ENCODE measurements around the gene CAPZB. TPM values are rescaled to one million over a fixed set of nuclear protein-coding genes. Genes with fewer than 3 reads are reported as not detected.

CAPZB gene
- polyA plus RNA-seq, 3 donors: 290 to 504 (median 407) TPM

DNA sequence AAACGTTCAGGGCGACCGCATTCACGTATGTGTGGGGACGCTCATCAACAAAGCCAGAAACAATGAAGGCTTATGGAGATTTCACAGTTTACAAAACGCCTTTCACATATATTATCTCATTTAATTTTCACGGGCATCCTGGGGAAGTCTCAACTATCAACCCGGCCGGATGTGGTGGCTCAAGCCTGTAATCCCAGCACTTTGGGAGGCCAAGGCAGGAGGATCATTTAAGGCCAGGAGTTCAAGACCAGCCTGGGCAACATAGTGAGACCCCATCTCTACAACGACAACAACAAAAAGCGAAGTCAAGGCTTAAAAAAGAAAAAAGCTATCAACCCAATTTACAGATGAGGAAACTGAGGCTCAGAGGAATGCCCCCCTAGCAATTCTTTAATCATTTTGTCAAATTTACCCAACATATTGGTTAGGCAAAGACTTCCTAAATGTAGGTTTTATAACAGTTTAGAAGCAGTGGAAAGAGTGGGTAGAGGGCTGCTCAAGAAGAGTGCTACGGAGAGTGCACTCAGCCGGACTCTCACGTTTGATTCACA, 144.9 kb downstream of the CAPZB start:
- Mint-ChIP-seq H3K27me3 (ENCODE audit: low read depth in 3 of 3) (no peaks in the 10 kb centered on the region), H3K4me3 (no peak overlapping the region)

DNA sequence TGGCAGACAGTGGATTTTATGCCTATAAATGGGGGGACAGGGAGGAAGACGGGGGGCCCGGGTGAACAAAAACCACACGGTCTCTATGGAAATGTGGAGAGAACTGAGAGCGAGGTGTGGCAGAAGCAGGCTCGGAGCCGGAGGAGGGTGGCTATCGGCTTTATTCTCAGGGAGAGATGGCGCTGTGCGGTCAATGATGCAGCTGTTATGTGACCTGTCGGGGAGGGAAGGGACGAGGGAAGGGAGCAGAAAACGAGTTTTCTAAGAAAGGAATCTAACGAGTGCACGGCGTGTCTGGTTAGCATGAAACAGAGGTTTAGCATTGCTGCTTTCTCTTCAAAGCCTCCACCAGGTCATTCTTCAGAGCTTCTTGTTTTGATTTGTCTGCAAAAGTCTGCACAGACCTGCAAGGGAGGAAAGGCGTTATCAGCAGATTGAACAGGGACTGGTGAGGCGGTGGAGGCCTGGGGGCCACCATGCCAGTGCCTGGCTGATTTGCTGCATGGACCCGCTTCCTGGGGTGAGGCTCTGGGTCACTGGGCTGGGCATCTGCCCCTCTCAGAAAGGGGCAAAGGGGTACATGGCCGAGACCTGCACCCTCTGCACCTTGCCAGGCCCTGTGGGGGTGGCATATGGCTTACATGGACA, 146.0 kb downstream of the CAPZB start:
- Histone ChIP-seq H3K9me3 (replicated peaks in 1 of 2; ENCODE audit: control insufficient read depth in 1 of 2, insufficient read depth in 1 of 2, low read length in 2 of 2) (no peaks in the 10 kb centered on the region), H3K27me3 (ENCODE audit: control insufficient read depth in 2 of 2, insufficient read depth in 2 of 2, low read length in 2 of 2) (no peaks in the 10 kb centered on the region), H3K36me3 (replicated peaks in 1 of 2; ENCODE audit: control insufficient read depth in 1 of 2, insufficient read depth in 2 of 2, low read length in 2 of 2) (peaks cover 46 to 68% of the 10 kb centered on the region in 2 donors), H4K20me1 (ENCODE audit: insufficient read depth, low read length) (peaks cover 58% of the 10 kb centered on the region), H3K9ac (ENCODE audit: insufficient read depth, low read length, poor library complexity, severe bottlenecking) (no peak overlapping the region), H3K4me2 (replicated peaks; ENCODE audit: extremely low read depth, low read length, poor library complexity, severe bottlenecking) (no peak overlapping the region), H3K27ac (ENCODE audit: low read depth in 1 of 2, low read length in 2 of 2) (no peak overlapping the region), H2AFZ (ENCODE audit: insufficient read depth, low read depth, low read length, poor library complexity, severe bottlenecking) (no peak overlapping the region), H3K4me1 (ENCODE audit: control insufficient read depth in 1 of 2, insufficient read depth in 2 of 2, low read length in 2 of 2) (no peaks in the 10 kb centered on the region), H3K79me2 (ENCODE audit: insufficient read depth, low read length) (no peaks in the 10 kb centered on the region), H3K4me3 (replicated peaks in 1 of 3; ENCODE audit: low read depth in 2 of 3, low read length in 3 of 3) (no peak overlapping the region)
- Mint-ChIP-seq H3K36me3 (peaks cover 58 to 77% of the 10 kb centered on the region in 2 donors), H3K27ac (no peak overlapping the region), H3K27me3 (ENCODE audit: low read depth in 3 of 3) (no peaks in the 10 kb centered on the region), H3K9me3 (peaks cover 0 to 3% (median 0%) of the 10 kb centered on the region in 7 donors), H3K4me1 (no peaks in the 10 kb centered on the region), H3K4me3 (no peak overlapping the region)
- DNase-seq: no peak
- intact Hi-C loops (cut with micrococcal nuclease): no loop called here
- TF ChIP-seq, protein P1, sequence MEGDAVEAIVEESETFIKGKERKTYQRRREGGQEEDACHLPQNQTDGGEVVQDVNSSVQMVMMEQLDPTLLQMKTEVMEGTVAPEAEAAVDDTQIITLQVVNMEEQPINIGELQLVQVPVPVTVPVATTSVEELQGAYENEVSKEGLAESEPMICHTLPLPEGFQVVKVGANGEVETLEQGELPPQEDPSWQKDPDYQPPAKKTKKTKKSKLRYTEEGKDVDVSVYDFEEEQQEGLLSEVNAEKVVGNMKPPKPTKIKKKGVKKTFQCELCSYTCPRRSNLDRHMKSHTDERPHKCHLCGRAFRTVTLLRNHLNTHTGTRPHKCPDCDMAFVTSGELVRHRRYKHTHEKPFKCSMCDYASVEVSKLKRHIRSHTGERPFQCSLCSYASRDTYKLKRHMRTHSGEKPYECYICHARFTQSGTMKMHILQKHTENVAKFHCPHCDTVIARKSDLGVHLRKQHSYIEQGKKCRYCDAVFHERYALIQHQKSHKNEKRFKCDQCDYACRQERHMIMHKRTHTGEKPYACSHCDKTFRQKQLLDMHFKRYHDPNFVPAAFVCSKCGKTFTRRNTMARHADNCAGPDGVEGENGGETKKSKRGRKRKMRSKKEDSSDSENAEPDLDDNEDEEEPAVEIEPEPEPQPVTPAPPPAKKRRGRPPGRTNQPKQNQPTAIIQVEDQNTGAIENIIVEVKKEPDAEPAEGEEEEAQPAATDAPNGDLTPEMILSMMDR (IDR thresholded peaks at IDR 0.05): no peak
- WGBS (ENCODE audit: insufficient coverage): 98% methylated on average over 18 of the region's 19 CpGs

More for the DNA sequence above, 144.9 kb downstream of the CAPZB start:
- Histone ChIP-seq H3K27me3 (ENCODE audit: control insufficient read depth in 2 of 2, insufficient read depth in 2 of 2, low read length in 2 of 2) (no peaks in the 10 kb centered on the region), H3K4me2 (replicated peaks; ENCODE audit: extremely low read depth, low read length, poor library complexity, severe bottlenecking) (no peak overlapping the region), H3K36me3 (replicated peaks in 1 of 2; ENCODE audit: control insufficient read depth in 1 of 2, insufficient read depth in 2 of 2, low read length in 2 of 2) (peaks cover 57 to 80% of the 10 kb centered on the region in 2 donors), H3K9ac (ENCODE audit: insufficient read depth, low read length, poor library complexity, severe bottlenecking) (no peak overlapping the region), H3K27ac (ENCODE audit: low read depth in 1 of 2, low read length in 2 of 2) (no peak overlapping the region), H3K4me3 (replicated peaks in 1 of 3; ENCODE audit: low read depth in 2 of 3, low read length in 3 of 3) (no peak overlapping the region), H3K4me1 (ENCODE audit: control insufficient read depth in 1 of 2, insufficient read depth in 2 of 2, low read length in 2 of 2) (peaks cover under 1 to 2% of the 10 kb centered on the region in 2 donors), H3K9me3 (replicated peaks in 1 of 2; ENCODE audit: control insufficient read depth in 1 of 2, insufficient read depth in 1 of 2, low read length in 2 of 2) (no peaks in the 10 kb centered on the region), H4K20me1 (ENCODE audit: insufficient read depth, low read length) (peaks cover 70% of the 10 kb centered on the region), H2AFZ (ENCODE audit: insufficient read depth, low read depth, low read length, poor library complexity, severe bottlenecking) (no peak overlapping the region), H3K79me2 (ENCODE audit: insufficient read depth, low read length) (no peaks in the 10 kb centered on the region)
- peaks cover 0 to 3% (median 0%) of the 10 kb centered on the region in 7 donors for H3K9me3 Mint-ChIP-seq
- 92% methylated on average over 7 of the region's 14 CpGs for WGBS (ENCODE audit: insufficient coverage)
- H3K4me1 Mint-ChIP-seq: no peaks in the 10 kb centered on the region
- peak overlapping the region in 2 of 7 donors; percentile 56 to 68 for H3K27ac Mint-ChIP-seq
- DNase-seq: no peak
- intact Hi-C loops (cut with micrococcal nuclease): loop anchor here in 1 of 2 donors (10.0 kb wide), 1 partner anchor 314 kb away; no protein-coding TSS in a partner anchor
- TF ChIP-seq, protein P1 (IDR thresholded peaks at IDR 0.05): no peak
- peaks cover 67 to 88% of the 10 kb centered on the region in 2 donors for H3K36me3 Mint-ChIP-seq

Measured in CD14-positive monocyte (primary cell).